Endothelial cell of umbilical vein (primary cell): ENCODE measurements around the gene PRRT1B. TPM values are rescaled to one million over a fixed set of nuclear protein-coding genes. Genes with fewer than 3 reads are reported as not detected.

Source experiments
- BruUV-seq: library from RNA; stranded (reverse); fragments of 400-500 nt; replicated peaks from 2 replicates; lab custom pipeline; 2021; lab: Mats Ljungman, UMichigan
- CTCF ChIA-PET: fragments of 300-600, 350-600 bp; sonication (Branson Sonifier 250); formaldehyde crosslinking; loops from one replicate; lab custom pipeline; 2021; ENCODE audit warnings: antibody characterized with exemption, inconsistent platforms; lab: Charles Lee
- POLR2A ChIA-PET: fragments of 300-600, 350-600 bp; sonication (Branson Sonifier 250); formaldehyde crosslinking; loops from one replicate; lab custom pipeline; 2021; ENCODE audit warnings: antibody characterized with exemption, inconsistent platforms; lab: Charles Lee
- DNase-seq: peaks from one replicate; pipeline ENCODE4 v3.0.0-alpha.2; 2011; ENCODE audit warnings: low read depth, low spot score
- FAIRE-seq: peaks from 2 replicates; lab custom pipeline; 2011; peaks lifted over from hg19 to GRCh38; lab: Jason Lieb, UNC
- H2AFZ ChIP-seq: 2 replicates; pipeline ENCODE4 v1.6.0; 2012; ENCODE audit warnings: low read depth, low read length, control low read depth, inconsistent platforms
- H3K27ac ChIP-seq: 2 replicates; pipeline ENCODE4 v1.5.1; 2011; ENCODE audit warnings: low read depth, mild to moderate bottlenecking, control low read depth, low read length, moderate library complexity; ENCODE audit not compliant: insufficient read depth
- H3K27me3 ChIP-seq, 2 experiments: 2 replicates each; pipeline versions ENCODE4 v1.6.0 to v1.6.1; 2011; ENCODE audit warnings: low read length in 2 of 2, mixed read lengths in 1 of 2; ENCODE audit not compliant: control insufficient read depth in 2 of 2, insufficient read depth in 2 of 2
- H3K36me3 ChIP-seq, 2 experiments: 2 replicates in 1 of 2; 3 replicates in 1 of 2; pipeline ENCODE4 v1.5.1; 2011; ENCODE audit warnings: low read length in 2 of 2, mild to moderate bottlenecking in 1 of 2, moderate library complexity in 1 of 2; ENCODE audit not compliant: control insufficient read depth in 2 of 2, insufficient read depth in 2 of 2; ENCODE audit errors: extremely low read depth in 1 of 2
- H3K4me1 ChIP-seq: 3 replicates; pipeline ENCODE4 v1.5.1; 2011; ENCODE audit warnings: mild to moderate bottlenecking, low read length; ENCODE audit not compliant: control insufficient read depth, insufficient read depth; ENCODE audit errors: extremely low read depth
- H3K4me2 ChIP-seq: 2 replicates; pipeline ENCODE4 v1.6.1; 2011; ENCODE audit warnings: low read length, control low read depth, mixed read lengths; ENCODE audit not compliant: insufficient read depth
- H3K4me3 ChIP-seq, 3 experiments: fragments of 200-600 bp in 1 of 3; sonication (generic), shearing (Covaris generic) in 1 of 3; replicated peaks in 1 of 3; 2 replicates each; pipeline ENCODE4 v1.5.1; 2011 to 2016; ENCODE audit warnings: control low read depth in 3 of 3, low read length in 3 of 3, mild to moderate bottlenecking in 2 of 3, inconsistent platforms in 1 of 3, low read depth in 1 of 3, moderate library complexity in 1 of 3; ENCODE audit not compliant: insufficient read depth in 1 of 3
- H3K79me2 ChIP-seq: 2 replicates; pipeline ENCODE4 v1.6.0; 2012; ENCODE audit warnings: low read length, inconsistent platforms; ENCODE audit not compliant: control insufficient read depth, insufficient read depth
- H3K9ac ChIP-seq: replicated peaks from 2 replicates; pipeline ENCODE3; 2011; ENCODE audit warnings: low read length, control low read depth; ENCODE audit not compliant: insufficient read depth; ENCODE audit errors: extremely low read depth
- H3K9me1 ChIP-seq: replicated peaks from 3 replicates; pipeline ENCODE4 v1.6.0; 2011; ENCODE audit warnings: mild to moderate bottlenecking, low read length; ENCODE audit not compliant: control insufficient read depth, insufficient read depth; ENCODE audit errors: extremely low read depth
- H3K9me3 ChIP-seq: replicated peaks from 2 replicates; pipeline ENCODE4 v1.5.1; 2012; ENCODE audit warnings: low read length, inconsistent platforms; ENCODE audit not compliant: control insufficient read depth, insufficient read depth
- H4K20me1 ChIP-seq: replicated peaks from 2 replicates; pipeline ENCODE3; 2011; ENCODE audit warnings: mild to moderate bottlenecking, low read length; ENCODE audit not compliant: control insufficient read depth, insufficient read depth; ENCODE audit errors: extremely low read depth
- EZH2 ChIP-seq: IDR thresholded peaks from 2 replicates; pipeline ENCODE4 v1.6.1; 2012; ENCODE audit warnings: borderline replicate concordance, low read depth, mild to moderate bottlenecking, moderate library complexity, low read length, inconsistent platforms; ENCODE audit not compliant: severe bottlenecking
- FOS ChIP-seq: IDR thresholded peaks from 2 replicates; pipeline ENCODE4 v1.6.1; 2011; ENCODE audit warnings: mild to moderate bottlenecking, low read length, moderate library complexity, borderline replicate concordance; ENCODE audit not compliant: insufficient read depth
- GATA2 ChIP-seq: IDR thresholded peaks from 2 replicates; pipeline ENCODE4 v1.7.0; 2011; ENCODE audit warnings: low read depth, mild to moderate bottlenecking, moderate library complexity, mixed read lengths, low read length; ENCODE audit not compliant: insufficient read length, insufficient read depth
- JUN ChIP-seq: IDR thresholded peaks from 2 replicates; pipeline ENCODE4 v1.6.1; 2011; ENCODE audit warnings: borderline replicate concordance, low read depth; ENCODE audit not compliant: insufficient read length, insufficient read depth
- MYC ChIP-seq: IDR thresholded peaks from one replicate; pipeline ENCODE4 v1.6.1; 2011; ENCODE audit warnings: mild to moderate bottlenecking, low read depth, low read length
- POLR2A ChIP-seq: IDR thresholded peaks from 2 replicates; pipeline ENCODE4 v1.6.1; 2012; ENCODE audit warnings: low read depth, mild to moderate bottlenecking, control low read depth, low read length
- POLR2AphosphoS5 ChIP-seq: IDR thresholded peaks from 2 replicates; pipeline ENCODE4 v1.6.1; 2012; ENCODE audit warnings: low read depth, mild to moderate bottlenecking, control low read depth, low read length, moderate library complexity; ENCODE audit not compliant: insufficient read depth
- dilution Hi-C: fragments of 300-500 bp; cut with MboI; formaldehyde crosslinking; loops from one replicate; pipeline ENCODE4 v1.15.0; 2019; ENCODE audit warnings: low sequenced_read_pairs; ENCODE audit not compliant: extremely low pct_ligation_motif_present
- intact Hi-C: fragments of 100-400 bp; cut with micrococcal nuclease; formaldehyde crosslinking; loops from one replicate; pipeline ENCODE4 v1.10.0; 2022
- polyA plus RNA-seq, 4 experiments: library from polyadenylated mRNA; depleted of rRNA in 3 of 4; stranded (reverse) in 3 of 4; unstranded in 1 of 4; fragments of >200 nt; gene quantifications; 2 replicates each; pipeline versions ENCODE4 v1.2.1 to v1.2.3, GENCODE V29; 2011 to 2012; ENCODE audit warnings: missing spikeins in 1 of 4
- total RNA-seq: library from RNA; stranded (reverse); gene quantifications from 2 replicates; pipeline ENCODE4 v1.2.3, GENCODE V29; 2021
- TF ChIP-seq, protein P1 (sequence below), 2 donors: IDR thresholded peaks; 1 replicate in 1 of 2; 2 replicates in 1 of 2; pipeline ENCODE4 v1.5.1; 2011; ENCODE audit warnings: low read length in 2 of 2, mild to moderate bottlenecking in 2 of 2, moderate library complexity in 2 of 2, control low read depth in 1 of 2, inconsistent platforms in 1 of 2, low read depth in 1 of 2; ENCODE audit not compliant: insufficient read depth in 1 of 2; ENCODE audit errors: extremely low read depth in 1 of 2
- TF ChIP-seq, protein P2 (sequence below): IDR thresholded peaks from 2 replicates; pipeline ENCODE4 v1.6.1; 2011; ENCODE audit not compliant: insufficient read depth, insufficient read length

PRRT1B gene
- total and polyA plus RNA-seq, 2 donors (not counting 3 experiments of a cell fraction or from before 2014, with no cell fraction given), result not detected

- Histone ChIP-seq H3K36me3 (peaks cover 5 to 36% of the 10 kb centered on the region in 2 experiments), H2AFZ (no peak overlapping the region), H3K4me3 (no peak overlapping the region), H3K9me1 (no peaks in the 10 kb centered on the region), H3K4me1 (peaks cover 4% of the 10 kb centered on the region), H3K4me2 (no peak overlapping the region), H3K9me3 (no peaks in the 10 kb centered on the region), H3K9ac (no peak overlapping the region), H3K27ac (no peak overlapping the region), H3K79me2 (peaks cover 4% of the 10 kb centered on the region), H4K20me1 (no peaks in the 10 kb centered on the region), H3K27me3 (no peaks in the 10 kb centered on the region)
- dilution Hi-C loops, result no loop called here
- POLR2A ChIA-PET, result no interaction called here
- no TSS peak for BruUV-seq
- no peak for TF ChIP-seq JUN
- no peak for TF ChIP-seq POLR2A
- no peak for TF ChIP-seq FOS
- TF ChIP-seq, protein P1, sequence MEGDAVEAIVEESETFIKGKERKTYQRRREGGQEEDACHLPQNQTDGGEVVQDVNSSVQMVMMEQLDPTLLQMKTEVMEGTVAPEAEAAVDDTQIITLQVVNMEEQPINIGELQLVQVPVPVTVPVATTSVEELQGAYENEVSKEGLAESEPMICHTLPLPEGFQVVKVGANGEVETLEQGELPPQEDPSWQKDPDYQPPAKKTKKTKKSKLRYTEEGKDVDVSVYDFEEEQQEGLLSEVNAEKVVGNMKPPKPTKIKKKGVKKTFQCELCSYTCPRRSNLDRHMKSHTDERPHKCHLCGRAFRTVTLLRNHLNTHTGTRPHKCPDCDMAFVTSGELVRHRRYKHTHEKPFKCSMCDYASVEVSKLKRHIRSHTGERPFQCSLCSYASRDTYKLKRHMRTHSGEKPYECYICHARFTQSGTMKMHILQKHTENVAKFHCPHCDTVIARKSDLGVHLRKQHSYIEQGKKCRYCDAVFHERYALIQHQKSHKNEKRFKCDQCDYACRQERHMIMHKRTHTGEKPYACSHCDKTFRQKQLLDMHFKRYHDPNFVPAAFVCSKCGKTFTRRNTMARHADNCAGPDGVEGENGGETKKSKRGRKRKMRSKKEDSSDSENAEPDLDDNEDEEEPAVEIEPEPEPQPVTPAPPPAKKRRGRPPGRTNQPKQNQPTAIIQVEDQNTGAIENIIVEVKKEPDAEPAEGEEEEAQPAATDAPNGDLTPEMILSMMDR (IDR thresholded peaks at IDR 0.05; ENCODE audit: extremely low read depth in 1 of 2, insufficient read depth in 1 of 2, low read depth in 1 of 2, low read length in 2 of 2), result no peak
- no peak for TF ChIP-seq EZH2
- TF ChIP-seq POLR2AphosphoS5, result no peak
- TF ChIP-seq, protein P2, sequence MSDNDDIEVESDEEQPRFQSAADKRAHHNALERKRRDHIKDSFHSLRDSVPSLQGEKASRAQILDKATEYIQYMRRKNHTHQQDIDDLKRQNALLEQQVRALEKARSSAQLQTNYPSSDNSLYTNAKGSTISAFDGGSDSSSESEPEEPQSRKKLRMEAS, result no peak
- no peak for TF ChIP-seq GATA2
- TF ChIP-seq MYC, result no peak
- FAIRE-seq, result no peak
- CTCF ChIA-PET, result no interaction called here
- no peak for DNase-seq
- intact Hi-C loops, result no loop called here
These were observed 16.3 kb upstream of the PRRT1B start for GRCh38 chr9:131528886-131529505.
